ENCODE data around the gene PGLYRP1. TPM values are rescaled to one million over a fixed set of nuclear protein-coding genes. Genes with fewer than 3 reads are reported as not detected.

Gene PGLYRP1
- polyA plus RNA-seq, 1 of the 3 experiments (the other 2 are of a cell fraction), result not detected

DNA sequence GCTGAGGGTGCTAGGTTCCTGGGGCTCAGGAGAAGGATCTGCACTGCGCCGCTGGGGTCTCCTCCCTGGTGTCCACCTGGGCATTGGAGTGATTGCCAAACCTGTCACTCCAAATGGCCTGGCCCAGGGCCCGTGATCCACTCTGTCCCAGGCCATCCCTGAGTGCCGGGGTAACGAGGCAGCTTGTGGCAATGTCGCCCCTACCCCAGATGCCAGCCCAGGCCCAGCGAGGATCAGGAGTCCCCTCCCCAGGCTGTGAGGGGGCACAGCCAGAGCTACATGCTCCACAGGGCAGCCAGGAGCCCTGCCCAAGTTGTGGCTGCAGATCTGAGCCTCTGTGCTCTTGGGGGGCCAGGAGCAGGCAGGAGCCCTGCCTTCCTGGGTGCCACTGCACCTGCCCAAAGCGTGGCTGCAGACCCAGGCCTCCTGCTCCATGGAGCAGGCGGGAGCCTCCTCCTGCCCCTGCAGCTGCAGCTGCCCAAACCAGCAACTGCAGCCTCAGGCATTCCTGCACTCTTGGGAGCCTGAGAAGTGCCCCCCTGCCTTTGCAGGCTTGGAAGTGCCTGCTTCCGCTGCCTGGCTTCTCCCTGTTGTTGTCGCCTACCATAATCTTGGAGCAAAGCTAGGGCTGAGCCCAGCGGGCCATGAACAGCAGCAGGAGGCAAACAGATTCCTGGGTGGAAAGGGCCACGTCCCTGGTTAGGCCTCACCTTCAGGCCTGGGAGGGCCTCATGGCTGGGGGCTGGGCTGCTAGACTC is 13.3 kb upstream of the PGLYRP1 start:
- WGBS (ENCODE audit: low lambda C conversion rate), result 40% methylated on average over 2 of the region's 13 CpGs
- peaks cover 44% of the 10 kb centered on the region; the same call in 1 of the 2 replicates for H3K27me3 ChIP-seq (ENCODE audit: insufficient read depth)
- H3K4me1 ChIP-seq (ENCODE audit: control insufficient read depth in 1 of 2, insufficient read depth in 2 of 2, low read depth in 1 of 2, low read length in 1 of 2), result no peaks in the 10 kb centered on the region; a peak in 1 of 4 replicates
- POLR2A ChIA-PET, result no interaction called here
- H3K79me2 ChIP-seq (ENCODE audit: insufficient read depth), result no peaks in the 10 kb centered on the region
- H3K4me2 ChIP-seq, result no peak overlapping the region
- no peaks in the 10 kb centered on the region for H3K9me2 ChIP-seq
- no peak overlapping the region for H3K27ac ChIP-seq (ENCODE audit: low read depth in 2 of 2, low read length in 1 of 2)
- CTCF ChIA-PET, result interaction anchor here (0.6 to 3.0 kb wide), 7 partner anchors 19 to 153 kb away, joined by 3 to 14 read pairs (median 4); no protein-coding TSS in a partner anchor
- no peaks in the 10 kb centered on the region for H4K20me1 ChIP-seq (ENCODE audit: insufficient read depth)
- H3K9ac ChIP-seq, result no peak overlapping the region
- no peak for DNase-seq
- no peaks in the 10 kb centered on the region for H3F3A ChIP-seq (replicated peaks; ENCODE audit: insufficient read depth)
- no peak overlapping the region for H2AFZ ChIP-seq (ENCODE audit: low read depth)
- no peaks in the 10 kb centered on the region for H3K36me3 ChIP-seq (replicated peaks in 1 of 2; ENCODE audit: control insufficient read depth in 1 of 2, insufficient read depth in 2 of 2, low read length in 1 of 2)
- TF ChIP-seq TAF1 (IDR thresholded peaks at IDR 0.05; ENCODE audit: borderline replicate concordance, low read depth, low read length), result no peak
- TF ChIP-seq, protein P1, sequence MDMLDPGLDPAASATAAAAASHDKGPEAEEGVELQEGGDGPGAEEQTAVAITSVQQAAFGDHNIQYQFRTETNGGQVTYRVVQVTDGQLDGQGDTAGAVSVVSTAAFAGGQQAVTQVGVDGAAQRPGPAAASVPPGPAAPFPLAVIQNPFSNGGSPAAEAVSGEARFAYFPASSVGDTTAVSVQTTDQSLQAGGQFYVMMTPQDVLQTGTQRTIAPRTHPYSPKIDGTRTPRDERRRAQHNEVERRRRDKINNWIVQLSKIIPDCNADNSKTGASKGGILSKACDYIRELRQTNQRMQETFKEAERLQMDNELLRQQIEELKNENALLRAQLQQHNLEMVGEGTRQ (IDR thresholded peaks at IDR 0.05; ENCODE audit: borderline replicate concordance, low read depth, low read length), result no peak
- TF ChIP-seq, protein P2, sequence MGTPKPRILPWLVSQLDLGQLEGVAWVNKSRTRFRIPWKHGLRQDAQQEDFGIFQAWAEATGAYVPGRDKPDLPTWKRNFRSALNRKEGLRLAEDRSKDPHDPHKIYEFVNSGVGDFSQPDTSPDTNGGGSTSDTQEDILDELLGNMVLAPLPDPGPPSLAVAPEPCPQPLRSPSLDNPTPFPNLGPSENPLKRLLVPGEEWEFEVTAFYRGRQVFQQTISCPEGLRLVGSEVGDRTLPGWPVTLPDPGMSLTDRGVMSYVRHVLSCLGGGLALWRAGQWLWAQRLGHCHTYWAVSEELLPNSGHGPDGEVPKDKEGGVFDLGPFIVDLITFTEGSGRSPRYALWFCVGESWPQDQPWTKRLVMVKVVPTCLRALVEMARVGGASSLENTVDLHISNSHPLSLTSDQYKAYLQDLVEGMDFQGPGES (IDR thresholded peaks at IDR 0.05; ENCODE audit: low read depth, low read length), result no peak
- TF ChIP-seq FOSL2 (IDR thresholded peaks at IDR 0.05; ENCODE audit: borderline replicate concordance, low read depth), result no peak
- no peak for TF ChIP-seq TCF12 (IDR thresholded peaks at IDR 0.05)
- TF ChIP-seq RCOR1 (IDR thresholded peaks at IDR 0.05; ENCODE audit: low read length), result no peak
- no peak for TF ChIP-seq NRF1 (IDR thresholded peaks at IDR 0.05; ENCODE audit: low read depth, low read length)
- TF ChIP-seq RAD21 (IDR thresholded peaks at IDR 0.05; ENCODE audit: low read length), result no peak
- TF ChIP-seq GATA2 (CRISPR knock-in tag; IDR thresholded peaks at IDR 0.05), result no peak
- TF ChIP-seq, protein P3, sequence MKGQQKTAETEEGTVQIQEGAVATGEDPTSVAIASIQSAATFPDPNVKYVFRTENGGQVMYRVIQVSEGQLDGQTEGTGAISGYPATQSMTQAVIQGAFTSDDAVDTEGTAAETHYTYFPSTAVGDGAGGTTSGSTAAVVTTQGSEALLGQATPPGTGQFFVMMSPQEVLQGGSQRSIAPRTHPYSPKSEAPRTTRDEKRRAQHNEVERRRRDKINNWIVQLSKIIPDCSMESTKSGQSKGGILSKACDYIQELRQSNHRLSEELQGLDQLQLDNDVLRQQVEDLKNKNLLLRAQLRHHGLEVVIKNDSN (IDR thresholded peaks at IDR 0.05; ENCODE audit: borderline replicate concordance, low read depth), result no peak
- TF ChIP-seq FOXJ3 (CRISPR knock-in tag; IDR thresholded peaks at IDR 0.05), result no peak
- no peak for TF ChIP-seq SMC3 (IDR thresholded peaks at IDR 0.05; ENCODE audit: low read depth, low read length)
- TF ChIP-seq CHD2 (IDR thresholded peaks at IDR 0.05; ENCODE audit: low read length, partially characterized antibody), result no peak
- TF ChIP-seq RFX5 (IDR thresholded peaks at IDR 0.05; ENCODE audit: low read length), result no peak
- TF ChIP-seq EP300 (IDR thresholded peaks at IDR 0.05; ENCODE audit: borderline replicate concordance in 1 of 2, low read depth in 1 of 2, low read length in 1 of 2), result no peak
- TF ChIP-seq FOXM1 (IDR thresholded peaks at IDR 0.05; ENCODE audit: low read depth), result no peak
- H3K9me3 ChIP-seq, result no peaks in the 10 kb centered on the region
- H3K4me3 ChIP-seq (ENCODE audit: low read depth in 2 of 2, low read length in 1 of 2), result no peak overlapping the region
